Activated T-cell treated with anti-CD3 and anti-CD28 coated beads, Interleukin-2, amount 50 U/mL, for 24 hours (primary cell): ENCODE data around the gene PAMR1.

Experiments used
- DNase-seq: peaks from one replicate; pipeline ENCODE4 v3.0.0-alpha.2; 2020
- H3K27ac Mint-ChIP-seq: 2 replicates; pipeline ENCODE4 v1.8.0; 2020; ENCODE audit warnings: mild to moderate bottlenecking, mixed read lengths
- H3K27me3 Mint-ChIP-seq: 2 replicates; pipeline ENCODE4 v1.8.0; 2020; ENCODE audit warnings: mixed read lengths
- H3K36me3 Mint-ChIP-seq: 2 replicates; pipeline ENCODE4 v1.8.0; 2020; ENCODE audit warnings: low read depth, mixed read lengths
- H3K4me1 Mint-ChIP-seq: 2 replicates; pipeline ENCODE4 v1.8.0; 2020; ENCODE audit warnings: low read depth, mixed read lengths
- H3K4me3 Mint-ChIP-seq: 2 replicates; pipeline ENCODE4 v1.8.0; 2020; ENCODE audit warnings: mild to moderate bottlenecking, moderate library complexity, mixed read lengths
- H3K9me3 Mint-ChIP-seq: 2 replicates; pipeline ENCODE4 v1.8.0; 2020; ENCODE audit warnings: mixed read lengths

PAMR1 gene

DNA sequence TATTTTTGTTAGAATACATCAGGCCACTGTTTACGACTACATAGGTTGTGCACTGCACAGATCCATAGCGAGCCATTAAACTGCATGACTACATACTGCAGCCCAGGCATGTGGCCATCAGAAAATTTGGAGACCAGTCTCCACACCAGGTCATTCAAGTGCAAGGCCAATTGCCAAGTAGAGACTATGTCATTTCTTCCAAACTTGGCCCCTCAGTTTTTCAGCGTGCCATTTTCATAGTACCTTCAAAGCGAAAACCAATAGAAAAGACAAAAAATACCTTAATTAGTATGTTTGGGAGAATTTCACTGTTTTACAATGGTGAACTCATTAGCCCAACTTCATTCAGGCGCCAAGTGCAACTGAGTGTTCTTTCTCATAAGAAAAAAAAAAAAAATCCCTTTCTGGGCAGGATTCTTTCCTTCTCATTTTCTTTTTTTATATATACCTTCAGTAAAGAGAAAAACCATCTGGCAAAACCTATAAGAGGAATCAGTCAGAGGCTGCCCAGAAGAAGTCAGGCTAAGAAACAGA lies 30.4 kb downstream of the PAMR1 start:
- H3K36me3 Mint-ChIP-seq, result no peaks in the 10 kb centered on the region
- DNase-seq, result no peak
- H3K9me3 Mint-ChIP-seq, result no peaks in the 10 kb centered on the region
- no peak overlapping the region for H3K27ac Mint-ChIP-seq
- H3K4me1 Mint-ChIP-seq, result no peaks in the 10 kb centered on the region
- H3K4me3 Mint-ChIP-seq, result no peak overlapping the region
- H3K27me3 Mint-ChIP-seq, result peaks cover 16% of the 10 kb centered on the region

GRCh38 chr11:35491231-35491871 lies 34.1 kb downstream of the PAMR1 start:
- Mint-ChIP-seq H3K36me3 (no peaks in the 10 kb centered on the region), H3K9me3 (no peaks in the 10 kb centered on the region), H3K27ac (no peak overlapping the region), H3K4me3 (no peak overlapping the region), H3K4me1 (no peaks in the 10 kb centered on the region), H3K27me3 (peaks cover 29% of the 10 kb centered on the region)
- no peak for DNase-seq

DNA sequence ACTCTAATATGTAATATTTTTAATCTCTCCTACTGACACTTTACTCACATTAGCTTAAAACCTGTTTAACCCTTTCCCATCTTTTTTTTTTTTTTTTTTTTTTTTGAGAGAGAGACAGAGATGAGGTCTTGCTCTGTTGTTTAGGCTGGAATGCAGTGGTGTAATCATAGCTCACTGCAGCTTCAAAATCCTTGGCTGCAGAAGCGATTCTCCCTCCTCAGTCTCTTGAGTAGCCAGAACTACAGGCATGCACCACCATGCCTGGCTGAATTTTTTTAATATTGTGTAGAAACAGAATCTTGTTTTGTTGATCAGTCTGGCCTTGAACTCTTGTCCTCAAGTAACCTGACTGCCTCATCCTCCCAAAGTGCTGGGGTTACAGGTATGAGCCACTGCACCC lies 37.3 kb downstream of the PAMR1 start:
- peaks cover 45% of the 10 kb centered on the region for H3K27me3 Mint-ChIP-seq
- H3K4me3 Mint-ChIP-seq, result no peak overlapping the region
- no peak overlapping the region for H3K27ac Mint-ChIP-seq
- H3K4me1 Mint-ChIP-seq, result no peaks in the 10 kb centered on the region
- peaks cover 1% of the 10 kb centered on the region for H3K9me3 Mint-ChIP-seq
- no peak for DNase-seq
- H3K36me3 Mint-ChIP-seq, result no peaks in the 10 kb centered on the region

- H3K36me3 Mint-ChIP-seq, result no peaks in the 10 kb centered on the region
- H3K27me3 Mint-ChIP-seq, result peaks cover 49% of the 10 kb centered on the region
- H3K4me3 Mint-ChIP-seq, result no peak overlapping the region
- H3K27ac Mint-ChIP-seq, result no peak overlapping the region
- peaks cover 6% of the 10 kb centered on the region for H3K9me3 Mint-ChIP-seq
- no peak for DNase-seq
- no peaks in the 10 kb centered on the region for H3K4me1 Mint-ChIP-seq
Observed at GRCh38 chr11:35487532-35488078, 37.8 kb downstream of the PAMR1 start.

- no peak for DNase-seq
- Mint-ChIP-seq H3K4me3 (no peak overlapping the region), H3K4me1 (no peaks in the 10 kb centered on the region), H3K27me3 (peaks cover 54% of the 10 kb centered on the region), H3K36me3 (no peaks in the 10 kb centered on the region), H3K27ac (no peak overlapping the region), H3K9me3 (peaks cover 12% of the 10 kb centered on the region)
Observed at GRCh38 chr11:35486934-35487333, 38.5 kb downstream of the PAMR1 start.

GRCh38 chr11:35486446-35486845 lies 39.0 kb downstream of the PAMR1 start:
- Mint-ChIP-seq H3K4me3 (no peak overlapping the region), H3K36me3 (no peaks in the 10 kb centered on the region), H3K4me1 (no peaks in the 10 kb centered on the region), H3K27ac (no peak overlapping the region), H3K27me3 (peaks cover 55% of the 10 kb centered on the region), H3K9me3 (peaks cover 12% of the 10 kb centered on the region)
- no peak for DNase-seq

DNA sequence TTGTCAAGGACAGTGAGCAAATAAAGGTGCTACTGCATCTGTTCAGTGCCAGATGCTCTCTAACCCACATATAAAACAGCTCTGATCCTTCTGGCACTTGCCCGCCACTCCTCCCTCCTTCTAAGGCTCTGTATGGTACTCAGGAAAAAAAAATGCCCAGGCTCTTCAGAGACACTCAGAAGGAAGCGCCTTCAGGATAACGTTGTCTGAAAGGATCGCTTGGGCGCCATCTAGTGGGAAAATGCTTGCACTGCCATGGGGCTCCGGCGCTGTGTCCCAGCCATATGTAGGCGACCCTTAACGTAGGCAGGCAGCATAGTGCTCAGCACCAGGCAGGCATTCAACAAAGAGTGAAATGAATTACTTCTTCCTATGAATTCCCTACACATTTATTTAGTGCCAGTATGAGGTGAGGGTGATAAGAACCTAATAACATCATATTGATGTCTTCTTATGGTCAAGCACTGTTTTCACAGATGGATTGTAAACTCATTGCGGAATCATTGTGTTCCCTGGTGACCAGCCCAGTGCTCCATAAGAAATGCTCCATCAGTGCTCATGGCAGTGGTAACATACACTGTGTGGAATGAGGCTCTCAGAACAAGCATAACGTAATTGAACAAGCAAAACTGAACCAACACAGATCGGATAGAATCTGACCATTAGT lies 39.6 kb downstream of the PAMR1 start:
- no peak overlapping the region for H3K4me3 Mint-ChIP-seq
- peak; percentile 84 for DNase-seq
- no peaks in the 10 kb centered on the region for H3K36me3 Mint-ChIP-seq
- no peak overlapping the region for H3K27ac Mint-ChIP-seq
- H3K27me3 Mint-ChIP-seq, result peaks cover 57% of the 10 kb centered on the region
- H3K9me3 Mint-ChIP-seq, result peaks cover 12% of the 10 kb centered on the region
- no peaks in the 10 kb centered on the region for H3K4me1 Mint-ChIP-seq

DNA sequence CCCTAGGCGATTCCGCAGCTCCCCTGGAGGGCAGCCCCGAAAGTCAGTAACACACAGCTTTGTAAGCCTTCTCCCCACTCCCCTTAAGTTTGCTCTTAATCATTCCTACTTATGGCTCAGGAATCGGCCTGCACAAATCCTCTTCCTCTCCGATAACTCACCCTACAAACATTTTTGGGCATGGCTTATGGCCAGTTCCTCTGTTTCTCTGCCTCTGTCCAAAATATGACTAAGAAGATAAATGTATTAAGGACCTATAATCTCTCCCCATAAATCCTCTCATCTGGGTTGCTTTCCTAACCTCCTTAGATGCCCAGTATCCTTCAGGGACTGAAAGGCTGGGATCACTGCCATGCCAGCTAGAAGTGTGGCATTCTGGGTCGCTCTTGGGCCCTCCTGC lies 41.0 kb downstream of the PAMR1 start:
- Mint-ChIP-seq H3K36me3 (no peaks in the 10 kb centered on the region), H3K27ac (no peak overlapping the region), H3K4me1 (no peaks in the 10 kb centered on the region), H3K9me3 (peaks cover 12% of the 10 kb centered on the region), H3K27me3 (peaks cover 62% of the 10 kb centered on the region), H3K4me3 (no peak overlapping the region)
- DNase-seq, result no peak

- H3K27me3 Mint-ChIP-seq, result peaks cover 63% of the 10 kb centered on the region
- H3K36me3 Mint-ChIP-seq, result no peaks in the 10 kb centered on the region
Observed at GRCh38 chr11:35483131-35483820, 42.1 kb downstream of the PAMR1 start.

DNA sequence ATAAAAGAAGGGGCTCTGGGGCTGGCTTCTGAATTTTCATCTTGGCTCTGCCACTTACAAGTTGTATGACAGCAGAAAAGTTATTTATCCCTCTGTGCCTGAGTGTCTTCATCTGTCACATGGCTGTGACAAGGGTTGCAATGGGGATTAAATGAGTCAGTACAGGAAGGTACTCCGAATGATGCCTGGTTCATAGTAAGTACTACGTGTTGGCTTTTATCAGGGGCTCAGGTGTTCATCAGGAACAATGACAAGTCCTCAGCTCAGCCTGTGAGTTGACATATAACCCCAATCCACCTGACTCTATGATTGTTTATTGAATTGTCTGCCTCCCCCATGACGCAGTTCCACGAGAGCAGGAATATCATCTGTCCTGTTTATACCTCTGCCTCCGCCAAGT lies 45.7 kb downstream of the PAMR1 start:
- Mint-ChIP-seq H3K27ac (no peak overlapping the region), H3K4me1 (peaks cover 2% of the 10 kb centered on the region), H3K36me3 (no peaks in the 10 kb centered on the region), H3K9me3 (peaks cover 12% of the 10 kb centered on the region), H3K27me3 (peaks cover 53% of the 10 kb centered on the region), H3K4me3 (no peak overlapping the region)
- DNase-seq, result no peak

More at GRCh38 chr11:35483131-35483820, 42.1 kb downstream of the PAMR1 start:
- Mint-ChIP-seq H3K4me3 (no peak overlapping the region), H3K9me3 (peaks cover 12% of the 10 kb centered on the region), H3K27ac (no peak overlapping the region), H3K4me1 (no peaks in the 10 kb centered on the region)
- no peak for DNase-seq

GRCh38 chr11:35478471-35479091 lies 46.8 kb downstream of the PAMR1 start:
- H3K4me1 Mint-ChIP-seq, result peaks cover 2% of the 10 kb centered on the region
- H3K4me3 Mint-ChIP-seq, result no peak overlapping the region
- no peak for DNase-seq
- H3K27me3 Mint-ChIP-seq, result peaks cover 43% of the 10 kb centered on the region
- no peaks in the 10 kb centered on the region for H3K36me3 Mint-ChIP-seq
- no peak overlapping the region for H3K27ac Mint-ChIP-seq
- peaks cover 12% of the 10 kb centered on the region for H3K9me3 Mint-ChIP-seq

GRCh38 chr11:35477901-35478300 lies 47.5 kb downstream of the PAMR1 start:
- Mint-ChIP-seq H3K4me3 (no peak overlapping the region), H3K27ac (no peak overlapping the region), H3K9me3 (peaks cover 9% of the 10 kb centered on the region), H3K4me1 (peaks cover 2% of the 10 kb centered on the region), H3K36me3 (no peaks in the 10 kb centered on the region), H3K27me3 (peaks cover 40% of the 10 kb centered on the region)
- no peak for DNase-seq

DNA sequence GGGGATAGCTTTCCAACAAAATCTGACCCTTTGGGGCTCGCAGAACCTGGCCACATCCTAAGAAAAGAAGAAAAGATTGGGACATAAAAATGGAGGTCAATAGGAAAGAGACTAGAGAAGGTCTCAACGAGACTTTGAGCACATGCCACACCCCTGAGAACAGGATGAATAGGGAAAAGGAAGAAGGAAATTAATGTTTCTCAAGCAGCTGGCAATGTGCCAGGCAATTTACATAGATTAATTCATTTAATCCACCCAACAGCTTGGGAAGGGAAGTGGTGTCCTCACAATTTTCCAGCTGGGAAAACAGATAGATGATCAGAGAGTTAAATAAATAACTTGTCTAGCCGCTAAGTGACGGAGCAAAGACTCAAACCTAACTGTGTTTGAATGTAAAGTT lies 50.7 kb downstream of the PAMR1 start:
- H3K27me3 Mint-ChIP-seq, result peaks cover 29% of the 10 kb centered on the region
- no peak overlapping the region for H3K4me3 Mint-ChIP-seq
- peaks cover 2% of the 10 kb centered on the region for H3K4me1 Mint-ChIP-seq

GRCh38 chr11:35473795-35474374 lies 51.5 kb downstream of the PAMR1 start:
- Mint-ChIP-seq H3K36me3 (no peaks in the 10 kb centered on the region), H3K9me3 (no peaks in the 10 kb centered on the region), H3K27ac (no peak overlapping the region), H3K4me3 (no peak overlapping the region), H3K4me1 (peaks cover 2% of the 10 kb centered on the region), H3K27me3 (peaks cover 29% of the 10 kb centered on the region)
- no peak for DNase-seq

More for the DNA sequence above, 50.7 kb downstream of the PAMR1 start:
- Mint-ChIP-seq H3K27ac (no peak overlapping the region), H3K36me3 (no peaks in the 10 kb centered on the region), H3K9me3 (no peaks in the 10 kb centered on the region)
- no peak for DNase-seq
